ENCODE results near the gene ANTXR1.

Gene ANTXR1

DNA sequence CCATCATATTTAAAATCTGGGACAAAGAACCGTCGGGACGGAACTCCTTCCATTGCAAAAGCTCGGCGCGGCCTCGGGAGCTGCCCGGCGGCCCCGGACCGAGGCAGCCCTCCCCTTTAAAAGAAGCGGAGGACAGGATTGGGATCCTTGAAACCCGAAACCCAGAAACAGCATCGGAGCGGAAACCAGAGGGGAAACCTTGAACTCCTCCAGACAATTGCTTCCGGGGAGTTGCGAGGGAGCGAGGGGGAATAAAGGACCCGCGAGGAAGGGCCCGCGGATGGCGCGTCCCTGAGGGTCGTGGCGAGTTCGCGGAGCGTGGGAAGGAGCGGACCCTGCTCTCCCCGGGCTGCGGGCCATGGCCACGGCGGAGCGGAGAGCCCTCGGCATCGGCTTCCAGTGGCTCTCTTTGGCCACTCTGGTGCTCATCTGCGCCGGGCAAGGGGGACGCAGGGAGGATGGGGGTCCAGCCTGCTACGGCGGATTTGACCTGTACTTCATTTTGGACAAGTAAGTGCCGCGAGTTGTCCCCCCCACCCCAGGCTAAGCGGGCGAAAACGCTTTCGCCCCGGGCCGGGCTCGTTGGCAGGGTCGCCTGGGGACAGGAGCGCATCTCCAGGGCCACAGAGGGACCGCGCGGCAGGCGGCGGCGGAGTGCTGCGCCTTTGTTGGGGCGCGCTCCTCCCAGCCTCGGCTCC lies at the start of gene ANTXR1:
TSS of gene ANTXR1 (plus strand) at position 38 of the 698 bp plus-strand sequence. CDS start at position 359, 321 bp downstream.
- no peak for DNase-seq

DNA sequence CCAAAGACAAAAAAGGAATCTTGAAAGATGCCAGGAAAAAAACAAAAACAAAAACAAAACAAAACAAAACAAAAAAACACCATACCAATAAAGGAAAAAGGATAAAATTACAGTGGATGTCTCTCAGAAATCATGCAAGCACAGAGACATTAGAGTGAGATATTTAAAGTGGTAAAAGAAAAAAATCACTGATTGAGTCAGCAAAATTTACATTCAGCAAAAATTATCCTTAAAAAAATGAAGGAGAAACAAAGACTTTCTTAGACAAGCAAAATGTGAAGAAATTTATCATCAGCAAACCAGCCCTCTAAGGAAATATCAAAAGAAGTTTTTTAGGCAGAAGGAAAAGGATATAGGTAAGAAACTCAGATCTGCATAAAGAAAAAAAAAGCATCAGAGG lies 48.7 kb upstream of the ANTXR1 start:
- no peak for DNase-seq

- no peak for DNase-seq
These were observed 44.8 kb upstream of the ANTXR1 start for GRCh38 chr2:68968221-68968620.

DNA sequence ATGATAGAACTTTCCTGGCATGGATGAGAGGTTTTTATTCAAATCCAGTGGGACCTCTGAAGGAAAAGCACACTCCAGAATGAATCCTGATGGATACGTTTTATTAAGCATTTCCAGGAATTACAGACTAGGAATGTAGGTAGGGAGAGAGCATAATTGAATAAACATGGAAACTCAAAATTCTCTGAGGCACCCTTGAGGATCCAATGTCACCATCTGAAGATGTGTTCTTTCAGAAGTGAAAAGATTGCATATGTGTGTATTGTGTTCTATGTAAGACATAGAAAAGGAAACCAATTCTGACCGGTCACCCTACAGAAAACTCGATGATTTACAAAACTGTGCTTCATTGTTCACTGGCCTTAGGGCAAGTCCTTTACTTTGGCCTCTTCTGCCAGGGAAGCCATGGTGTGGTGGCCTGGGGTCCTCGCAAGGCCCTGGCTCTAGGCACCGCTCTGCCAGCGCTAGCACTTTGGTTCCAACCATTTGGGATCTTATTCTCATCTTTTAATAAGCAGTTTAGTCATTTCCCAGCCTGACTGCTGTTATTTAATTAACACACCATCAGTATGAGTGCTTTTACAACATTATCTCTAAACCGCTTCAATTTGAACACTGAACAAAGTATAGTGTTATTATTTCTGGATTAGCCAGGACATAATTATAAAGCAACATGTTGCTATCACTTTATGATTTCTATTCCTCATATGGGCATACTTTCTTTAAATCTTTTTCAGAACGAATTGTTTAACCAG lies 43.1 kb upstream of the ANTXR1 start:
- DNase-seq: no peak

- DNase-seq: no peak
These were observed 42.3 kb upstream of the ANTXR1 start for GRCh38 chr2:68970566-68971265.

DNA sequence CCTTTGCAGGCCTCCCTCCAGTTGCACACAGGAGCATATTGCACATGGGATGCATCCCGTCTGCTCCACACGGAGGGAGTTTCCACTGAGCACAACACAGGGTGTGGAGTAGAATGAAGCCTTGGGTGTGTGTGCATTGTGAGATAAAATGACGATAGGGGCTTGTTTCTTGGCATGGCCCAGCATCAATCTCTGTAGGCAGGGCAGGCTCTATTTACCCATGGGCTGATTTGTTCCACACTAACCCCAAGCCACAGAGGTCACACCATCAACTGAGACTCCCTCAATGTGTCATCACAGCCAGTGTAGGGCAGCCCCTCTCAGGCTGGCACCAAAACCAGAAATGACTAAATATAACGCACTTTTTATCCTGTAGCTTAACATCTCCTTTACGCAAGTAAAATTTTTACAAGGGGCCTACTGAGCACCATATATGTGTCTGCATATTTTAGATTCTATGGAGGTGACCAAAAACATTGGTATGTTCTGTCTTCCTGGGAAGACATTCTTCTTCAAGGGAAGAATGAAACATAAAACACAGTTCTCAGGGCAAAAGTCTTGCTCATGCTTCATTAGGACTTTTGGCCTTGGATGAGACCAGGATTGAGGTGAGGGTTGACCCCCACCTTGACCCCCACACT lies 41.3 kb upstream of the ANTXR1 start:
- no peak for DNase-seq

DNA sequence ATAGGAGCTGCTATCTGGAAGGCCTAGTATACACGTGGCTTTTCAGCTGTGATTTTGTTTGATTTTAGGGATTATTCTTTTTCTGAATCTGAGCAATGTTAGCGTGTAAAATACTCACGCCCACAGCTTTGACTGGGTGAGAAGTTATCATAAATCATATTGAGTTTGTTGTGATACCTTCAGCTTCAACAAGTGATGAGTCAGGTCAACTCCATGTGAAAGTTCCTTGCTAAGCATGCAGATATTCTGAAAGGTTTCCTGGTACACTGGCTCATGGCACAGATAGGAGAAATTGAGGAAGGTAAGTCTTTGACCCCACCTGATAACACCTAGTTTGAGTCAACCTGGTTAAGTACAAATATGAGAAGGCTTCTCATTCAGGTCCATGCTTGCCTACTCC lies 38.7 kb upstream of the ANTXR1 start, which contains the start of gene GKN1:
TSS of gene GKN1 (plus strand) at position 386 of the 400 bp plus-strand sequence. CDS start 42 bp downstream, outside the sequence.
- DNase-seq: no peak

GRCh38 chr2:68974946-68975665 lies 37.9 kb upstream of the ANTXR1 start:
- no peak for DNase-seq

DNA sequence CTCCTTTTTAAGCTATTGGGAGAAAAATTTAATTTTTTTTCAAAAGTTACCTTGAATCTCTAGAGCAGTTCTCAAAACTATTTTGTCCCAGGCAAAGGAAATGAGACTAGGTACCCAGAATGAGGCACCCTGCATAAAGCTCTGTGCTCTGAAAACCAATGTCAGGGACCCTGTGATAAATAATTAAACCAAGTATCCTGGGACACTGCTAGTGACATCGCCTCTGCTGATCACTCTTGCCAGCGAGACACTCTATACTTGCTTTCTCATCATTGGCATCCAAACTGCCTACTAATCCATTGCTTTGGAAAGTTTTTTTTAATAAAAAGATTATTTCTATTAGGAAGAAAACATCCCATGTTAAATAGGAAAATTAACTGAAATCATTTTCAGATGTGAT lies 37.1 kb upstream of the ANTXR1 start:
- DNase-seq: no peak

- DNase-seq: no peak
These were observed 35.5 kb upstream of the ANTXR1 start for GRCh38 chr2:68977453-68977852.

GRCh38 chr2:68978098-68978497 lies 34.9 kb upstream of the ANTXR1 start:
- DNase-seq: no peak

DNA sequence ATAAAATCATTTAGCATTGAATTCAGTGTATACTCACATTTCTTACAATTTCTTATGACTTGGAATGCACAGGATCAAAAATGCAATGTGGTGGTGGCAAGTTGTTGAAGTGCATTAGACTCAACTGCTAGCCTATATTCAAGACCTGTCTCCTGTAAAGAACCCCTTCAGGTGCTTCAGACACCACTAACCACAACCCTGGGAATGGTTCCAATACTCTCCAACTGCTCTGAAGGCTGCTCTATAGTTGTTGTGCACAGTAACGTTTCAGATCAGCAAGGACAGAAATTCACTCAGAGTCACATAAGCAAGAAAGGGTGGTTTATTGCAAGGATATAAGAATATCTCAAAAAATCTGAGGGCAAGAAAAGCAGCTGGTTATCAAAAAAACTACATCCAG lies 32.0 kb upstream of the ANTXR1 start:
- no peak for DNase-seq

- DNase-seq: no peak
These were observed 25.9 kb upstream of the ANTXR1 start for GRCh38 chr2:68987021-68987503.

- no peak for DNase-seq
These were observed 23.9 kb upstream of the ANTXR1 start for GRCh38 chr2:68989035-68989434.

GRCh38 chr2:68992341-68992740 lies 20.6 kb upstream of the ANTXR1 start:
- DNase-seq: no peak

DNA sequence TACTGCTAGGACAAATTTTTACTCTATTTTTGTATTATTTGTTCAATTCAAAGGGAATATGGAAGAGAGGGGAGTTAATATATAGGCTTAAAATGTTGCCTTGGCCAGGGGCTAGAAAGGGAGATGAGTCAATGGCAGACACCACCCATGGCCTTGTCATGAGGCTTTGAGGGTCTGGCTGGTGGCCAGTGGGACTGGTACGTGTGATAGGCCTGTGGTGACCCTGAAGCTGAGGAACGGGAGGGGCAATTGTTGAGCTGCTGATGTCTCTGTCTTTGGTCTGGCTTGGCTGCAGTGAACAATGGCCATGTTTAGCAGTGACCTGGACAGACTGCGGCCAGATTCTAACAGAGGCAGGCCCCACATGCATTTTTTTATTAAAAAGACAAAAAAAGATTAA lies 20.0 kb upstream of the ANTXR1 start:
- no peak for DNase-seq

DNA sequence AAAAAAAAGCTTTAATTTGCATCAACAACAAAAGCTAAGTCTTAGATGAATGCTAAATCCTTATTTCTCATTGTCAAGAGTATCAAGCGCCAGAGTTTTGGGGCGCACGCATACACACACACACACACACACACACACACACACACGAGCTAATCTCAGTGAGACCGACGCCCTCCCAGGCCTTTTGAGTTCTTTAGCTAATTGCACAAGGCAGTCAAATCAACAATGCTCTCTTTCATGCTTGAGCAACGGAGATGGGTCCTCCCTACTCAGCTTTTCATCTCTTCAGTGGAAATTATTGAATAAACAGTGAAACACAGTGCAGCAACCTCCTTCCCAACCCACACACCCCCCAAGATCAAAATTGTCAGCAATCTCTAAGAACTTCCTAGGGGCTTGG lies 19.3 kb upstream of the ANTXR1 start:
- DNase-seq: no peak

DNA sequence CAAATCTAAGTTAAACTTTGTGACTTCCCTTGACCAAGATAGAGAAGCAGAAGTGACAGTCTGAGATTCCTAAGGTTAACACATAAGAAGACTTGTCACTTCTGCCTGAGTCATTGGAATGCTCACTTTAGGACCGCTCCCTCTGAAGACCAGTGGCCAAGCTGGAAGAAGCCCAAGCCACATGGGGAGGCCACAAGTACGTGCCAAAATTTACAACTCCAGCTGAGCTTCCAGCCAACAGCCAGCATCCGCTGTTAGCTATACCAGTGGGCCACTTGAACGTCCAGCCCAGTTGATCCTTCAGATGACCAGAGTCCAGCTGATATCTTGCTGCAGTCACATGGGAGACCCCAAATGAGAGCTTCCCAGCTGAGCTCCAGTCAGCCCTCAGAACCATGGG lies 18.1 kb upstream of the ANTXR1 start:
- DNase-seq: no peak

- DNase-seq: no peak
These were observed 17.1 kb upstream of the ANTXR1 start for GRCh38 chr2:68995916-68996315.

DNA sequence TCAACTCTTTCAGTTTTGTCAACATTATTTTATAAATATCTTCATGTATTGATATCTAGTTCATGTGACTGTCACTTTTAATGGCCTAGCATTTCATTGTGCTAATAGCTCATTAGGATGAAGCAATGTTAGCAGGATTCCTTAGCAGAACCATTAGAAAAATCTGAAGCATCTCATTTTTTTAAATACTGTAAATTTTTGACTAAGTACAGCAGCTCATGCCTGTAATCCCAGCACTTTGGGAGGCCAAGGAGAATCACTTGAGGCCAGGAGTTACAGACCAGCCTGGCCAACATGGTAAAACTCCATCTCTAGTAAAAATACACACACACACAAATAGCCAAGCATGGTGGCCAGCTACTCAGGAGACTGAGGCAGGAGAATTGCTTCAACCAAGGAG lies 15.6 kb upstream of the ANTXR1 start:
- DNase-seq: no peak

GRCh38 chr2:69001879-69002278 lies 11.1 kb upstream of the ANTXR1 start:
- DNase-seq: no peak

GRCh38 chr2:69003731-69004130 lies 9.2 kb upstream of the ANTXR1 start:
- no peak for DNase-seq
